ENCODE measurements around the gene RUNX1.

- no peak for TF ChIP-seq CTCF (IDR thresholded peaks at IDR 0.05; ENCODE audit: extremely low read depth in 1 of 2, insufficient read depth in 1 of 2, low read depth in 1 of 2, low read length in 2 of 2)
- no peak for TF ChIP-seq FOS (IDR thresholded peaks at IDR 0.05; ENCODE audit: borderline replicate concordance, insufficient read depth, low read length)
- no peak for TF ChIP-seq POLR2AphosphoS5 (IDR thresholded peaks at IDR 0.05; ENCODE audit: insufficient read depth, low read depth, low read length)
- no peak for TF ChIP-seq POLR2A (IDR thresholded peaks at IDR 0.05; ENCODE audit: low read depth, low read length)
- no peak for TF ChIP-seq EZH2 (IDR thresholded peaks at IDR 0.05; ENCODE audit: borderline replicate concordance, low read depth, low read length, severe bottlenecking)
- no peak for TF ChIP-seq GATA2 (IDR thresholded peaks at IDR 0.05; ENCODE audit: insufficient read depth, insufficient read length, low read depth, low read length)
- TF ChIP-seq, protein P1, sequence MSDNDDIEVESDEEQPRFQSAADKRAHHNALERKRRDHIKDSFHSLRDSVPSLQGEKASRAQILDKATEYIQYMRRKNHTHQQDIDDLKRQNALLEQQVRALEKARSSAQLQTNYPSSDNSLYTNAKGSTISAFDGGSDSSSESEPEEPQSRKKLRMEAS (IDR thresholded peaks at IDR 0.05; ENCODE audit: insufficient read depth, insufficient read length) = no peak
- no peak for TF ChIP-seq MYC (IDR thresholded peaks at IDR 0.05; ENCODE audit: low read depth, low read length)
- no peak for TF ChIP-seq JUN (IDR thresholded peaks at IDR 0.05; ENCODE audit: borderline replicate concordance, insufficient read depth, insufficient read length, low read depth)
These were observed 32.4 kb downstream of the RUNX1 start for GRCh38 chr21:35016517-35017188.

All from endothelial cell of umbilical vein (primary cell).